Effector memory CD4-positive, alpha-beta T cell (primary cell): ENCODE data around the gene APBB1IP.
"Not testable (repeated sequence)": the region's sequence is repeated elsewhere in the genome, so short reads cannot be mapped to it uniquely, and the experiment has no call there.

Source experiments
- DNase-seq, 3 donors: peaks; one replicate each; pipeline ENCODE4 v3.0.0-alpha.2; 2020
- H3K27ac ChIP-seq: 2 replicates; pipeline ENCODE4 v1.7.0; 2013; ENCODE audit warnings: mild to moderate bottlenecking, low read length, moderate library complexity; ENCODE audit not compliant: insufficient read depth, poor library complexity, severe bottlenecking
- H3K27me3 ChIP-seq: replicated peaks from 2 replicates; pipeline ENCODE4 v1.7.0; 2013; ENCODE audit warnings: mild to moderate bottlenecking, low read length; ENCODE audit not compliant: insufficient read depth, control insufficient read depth, poor library complexity, severe bottlenecking
- H3K36me3 ChIP-seq: 2 replicates; pipeline ENCODE4 v1.7.0; 2013; ENCODE audit warnings: mild to moderate bottlenecking, low read length, moderate library complexity; ENCODE audit not compliant: control insufficient read depth, insufficient read depth
- H3K4me1 ChIP-seq: 2 replicates; pipeline ENCODE4 v1.7.0; 2013; ENCODE audit warnings: low read length, mild to moderate bottlenecking; ENCODE audit not compliant: control insufficient read depth, insufficient read depth, poor library complexity, severe bottlenecking
- H3K4me3 ChIP-seq: 2 replicates; pipeline ENCODE4 v1.7.0; 2013; ENCODE audit warnings: low read length, low read depth, mild to moderate bottlenecking; ENCODE audit not compliant: insufficient read depth, poor library complexity, severe bottlenecking
- H3K9me3 ChIP-seq: 2 replicates; pipeline ENCODE4 v1.7.0; 2013; ENCODE audit warnings: mild to moderate bottlenecking, low read length, moderate library complexity; ENCODE audit not compliant: control insufficient read depth

Gene APBB1IP

GRCh38 chr10:26486304-26486703 lies 48.2 kb downstream of the APBB1IP start:
- Histone ChIP-seq H3K27ac (peak overlapping the region; percentile 83), H3K27me3 (no peaks in the 10 kb centered on the region), H3K4me3 (no peak overlapping the region), H3K9me3 (no peaks in the 10 kb centered on the region), H3K4me1 (peaks cover 40% of the 10 kb centered on the region), H3K36me3 (no peaks in the 10 kb centered on the region)
- DNase-seq: no peak

GRCh38 chr10:26486990-26487850 lies 49.1 kb downstream of the APBB1IP start:
- peak overlapping the region; percentile 83 for H3K27ac ChIP-seq
- no peaks in the 10 kb centered on the region for H3K36me3 ChIP-seq
- H3K27me3 ChIP-seq: no peaks in the 10 kb centered on the region
- no peaks in the 10 kb centered on the region for H3K9me3 ChIP-seq
- DNase-seq: peak; percentile 52 to 67 (median 63)
- H3K4me1 ChIP-seq: peaks cover 36% of the 10 kb centered on the region
- H3K4me3 ChIP-seq: peak overlapping the region; percentile 0

GRCh38 chr10:26488344-26488743 lies 50.2 kb downstream of the APBB1IP start:
- Histone ChIP-seq H3K9me3 (no peaks in the 10 kb centered on the region), H3K27ac (peak overlapping the region; percentile 83), H3K27me3 (no peaks in the 10 kb centered on the region), H3K4me3 (no peak overlapping the region), H3K36me3 (peaks cover 4% of the 10 kb centered on the region), H3K4me1 (peaks cover 34% of the 10 kb centered on the region)
- DNase-seq: no peak

GRCh38 chr10:26489081-26489480 lies 50.9 kb downstream of the APBB1IP start:
- Histone ChIP-seq H3K4me3 (no peak overlapping the region), H3K4me1 (peaks cover 27% of the 10 kb centered on the region), H3K27ac (no peak overlapping the region), H3K36me3 (peaks cover 10% of the 10 kb centered on the region), H3K27me3 (no peaks in the 10 kb centered on the region), H3K9me3 (no peaks in the 10 kb centered on the region)
- no peak for DNase-seq

- H3K9me3 ChIP-seq, H3K4me3 ChIP-seq, DNase-seq, H3K27ac ChIP-seq, H3K27me3 ChIP-seq: not testable (repeated sequence)
- H3K36me3 ChIP-seq: peaks cover 21% of the 10 kb centered on the region
- peaks cover 21% of the 10 kb centered on the region for H3K4me1 ChIP-seq
Observed at GRCh38 chr10:26490367-26490766, 52.2 kb downstream of the APBB1IP start.

GRCh38 chr10:26491276-26491675 lies 53.1 kb downstream of the APBB1IP start:
- DNase-seq: no peak
- peaks cover 17% of the 10 kb centered on the region for H3K4me1 ChIP-seq
- H3K36me3 ChIP-seq: peaks cover 28% of the 10 kb centered on the region
- no peak overlapping the region for H3K4me3 ChIP-seq
- no peaks in the 10 kb centered on the region for H3K27me3 ChIP-seq
- no peaks in the 10 kb centered on the region for H3K9me3 ChIP-seq
- H3K27ac ChIP-seq: no peak overlapping the region

- DNase-seq: no peak
Observed at GRCh38 chr10:26491934-26492333, 53.8 kb downstream of the APBB1IP start.

GRCh38 chr10:26492725-26493124 lies 54.6 kb downstream of the APBB1IP start:
- not testable (repeated sequence) for H3K4me3 ChIP-seq, DNase-seq, H3K27me3 ChIP-seq, H3K9me3 ChIP-seq, H3K4me1 ChIP-seq, H3K27ac ChIP-seq
- H3K36me3 ChIP-seq: peaks cover 32% of the 10 kb centered on the region

More at GRCh38 chr10:26491934-26492333, 53.8 kb downstream of the APBB1IP start:
- no peaks in the 10 kb centered on the region for H3K9me3 ChIP-seq
- no peaks in the 10 kb centered on the region for H3K27me3 ChIP-seq
- peaks cover 11% of the 10 kb centered on the region for H3K4me1 ChIP-seq
- peaks cover 29% of the 10 kb centered on the region for H3K36me3 ChIP-seq
- H3K4me3 ChIP-seq: no peak overlapping the region
- H3K27ac ChIP-seq: no peak overlapping the region

GRCh38 chr10:26494018-26494417 lies 55.9 kb downstream of the APBB1IP start:
- H3K27me3 ChIP-seq: no peaks in the 10 kb centered on the region
- peaks cover 42% of the 10 kb centered on the region for H3K36me3 ChIP-seq
- no peak overlapping the region for H3K27ac ChIP-seq
- H3K4me1 ChIP-seq: no peaks in the 10 kb centered on the region
- no peaks in the 10 kb centered on the region for H3K9me3 ChIP-seq
- no peak overlapping the region for H3K4me3 ChIP-seq
- DNase-seq: no peak

GRCh38 chr10:26499426-26499825 lies 61.3 kb downstream of the APBB1IP start:
- peaks cover 3% of the 10 kb centered on the region for H3K4me1 ChIP-seq
- H3K4me3 ChIP-seq: no peak overlapping the region
- no peaks in the 10 kb centered on the region for H3K27me3 ChIP-seq
- no peak for DNase-seq
- H3K36me3 ChIP-seq: peaks cover 69% of the 10 kb centered on the region
- no peaks in the 10 kb centered on the region for H3K9me3 ChIP-seq
- no peak overlapping the region for H3K27ac ChIP-seq
